Measurements from ENCODE around the gene PDE10A.

PDE10A gene

DNA sequence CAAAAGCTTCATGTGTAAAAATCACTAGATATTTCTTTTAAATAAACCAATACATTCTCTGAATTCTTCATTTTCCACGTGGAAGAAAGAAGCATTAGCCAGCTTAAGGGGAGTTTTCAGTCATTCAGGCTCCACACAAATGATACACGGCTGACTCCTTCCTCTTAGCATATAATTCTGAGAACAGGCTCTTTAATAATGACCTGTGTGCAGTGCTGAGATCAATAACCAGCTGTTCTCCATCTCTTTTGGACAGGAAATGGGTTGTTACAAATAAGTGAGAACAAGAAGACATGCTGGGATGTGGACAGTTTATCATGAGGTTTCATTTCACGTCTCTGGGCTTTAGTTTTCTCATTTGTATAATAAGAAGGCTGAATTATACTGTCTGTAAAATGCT is 206.8 kb downstream of the PDE10A start:
- TF ChIP-seq POLR2AphosphoS5 (IDR thresholded peaks at IDR 0.05; ENCODE audit: low read depth, low read length) = no peak
- no peak for TF ChIP-seq TAF1 (IDR thresholded peaks at IDR 0.05; ENCODE audit: borderline replicate concordance, insufficient read depth, low read length)
- TF ChIP-seq SIN3A (IDR thresholded peaks at IDR 0.05; ENCODE audit: borderline replicate concordance, insufficient read depth, low read length) = no peak
- TF ChIP-seq FOXP2 (optimal IDR thresholded peaks at IDR 0.05; ENCODE audit: borderline replicate concordance, extremely low read depth, extremely low read length, insufficient read depth) = no peak
- no peak for TF ChIP-seq REST (IDR thresholded peaks at IDR 0.05; ENCODE audit: insufficient read depth in 1 of 2, low read depth in 2 of 2, low read length in 2 of 2)

DNA sequence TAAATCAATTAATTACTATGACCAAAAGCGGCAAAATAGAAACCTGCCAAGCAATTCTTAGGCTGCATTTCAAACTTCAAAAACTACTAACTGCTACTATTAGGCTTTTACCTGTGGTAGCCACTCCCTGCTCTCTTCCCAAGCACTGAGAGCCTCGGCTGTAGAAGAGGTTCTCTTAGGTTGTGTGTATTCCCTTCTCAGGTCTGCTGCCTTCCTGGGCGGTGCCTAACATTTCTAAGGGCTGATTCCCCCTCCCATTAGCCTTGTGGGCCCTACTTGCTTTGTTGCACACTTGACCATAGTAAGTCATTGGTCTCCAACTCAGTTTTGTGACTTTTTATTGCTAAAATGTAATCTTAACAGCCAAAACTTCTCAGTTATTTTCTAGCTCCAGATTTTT is 207.6 kb downstream of the PDE10A start:
- TF ChIP-seq TAF1 (IDR thresholded peaks at IDR 0.05; ENCODE audit: borderline replicate concordance, insufficient read depth, low read length) (no peak), POLR2AphosphoS5 (IDR thresholded peaks at IDR 0.05; ENCODE audit: low read depth, low read length) (no peak), SIN3A (IDR thresholded peaks at IDR 0.05; ENCODE audit: borderline replicate concordance, insufficient read depth, low read length) (no peak), REST (IDR thresholded peaks at IDR 0.05; ENCODE audit: insufficient read depth in 1 of 2, low read depth in 2 of 2, low read length in 2 of 2) (no peak), FOXP2 (optimal IDR thresholded peaks at IDR 0.05; ENCODE audit: borderline replicate concordance, extremely low read depth, extremely low read length, insufficient read depth) (no peak)

- TF ChIP-seq TAF1 (IDR thresholded peaks at IDR 0.05; ENCODE audit: borderline replicate concordance, insufficient read depth, low read length) (no peak), FOXP2 (optimal IDR thresholded peaks at IDR 0.05; ENCODE audit: borderline replicate concordance, extremely low read depth, extremely low read length, insufficient read depth) (no peak), REST (IDR thresholded peaks at IDR 0.05; ENCODE audit: insufficient read depth in 1 of 2, low read depth in 2 of 2, low read length in 2 of 2) (no peak), POLR2AphosphoS5 (IDR thresholded peaks at IDR 0.05; ENCODE audit: low read depth, low read length) (no peak), SIN3A (IDR thresholded peaks at IDR 0.05; ENCODE audit: borderline replicate concordance, insufficient read depth, low read length) (no peak)
Observed at GRCh38 chr6:165453395-165453794, 209.6 kb downstream of the PDE10A start.

GRCh38 chr6:165451838-165452237 is 211.2 kb downstream of the PDE10A start:
- TF ChIP-seq SIN3A (IDR thresholded peaks at IDR 0.05; ENCODE audit: borderline replicate concordance, insufficient read depth, low read length) (no peak), REST (IDR thresholded peaks at IDR 0.05; ENCODE audit: insufficient read depth in 1 of 2, low read depth in 2 of 2, low read length in 2 of 2) (no peak), FOXP2 (optimal IDR thresholded peaks at IDR 0.05; ENCODE audit: borderline replicate concordance, extremely low read depth, extremely low read length, insufficient read depth) (no peak), POLR2AphosphoS5 (IDR thresholded peaks at IDR 0.05; ENCODE audit: low read depth, low read length) (no peak), TAF1 (IDR thresholded peaks at IDR 0.05; ENCODE audit: borderline replicate concordance, insufficient read depth, low read length) (no peak)

DNA sequence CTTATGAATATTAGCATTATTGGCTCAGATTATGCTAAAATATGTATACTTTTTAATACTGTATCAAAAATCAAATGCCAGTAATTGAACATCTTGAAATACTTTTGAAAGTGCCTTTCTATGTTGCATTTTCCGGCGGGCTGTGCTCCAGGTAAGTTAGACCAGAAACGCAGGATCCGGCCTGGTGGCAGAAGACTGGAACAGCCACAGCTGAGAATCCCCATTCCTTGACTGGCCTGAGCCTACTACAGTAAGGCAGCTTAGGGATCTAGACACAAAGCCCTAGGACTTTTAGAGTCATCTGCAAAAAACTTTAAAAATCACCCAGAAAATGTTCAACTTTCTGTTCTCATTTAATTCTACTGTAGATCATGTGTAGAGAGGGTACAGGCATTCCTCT is 214.8 kb downstream of the PDE10A start:
- TF ChIP-seq TAF1 (IDR thresholded peaks at IDR 0.05; ENCODE audit: borderline replicate concordance, insufficient read depth, low read length) (no peak), REST (IDR thresholded peaks at IDR 0.05; ENCODE audit: insufficient read depth in 1 of 2, low read depth in 2 of 2, low read length in 2 of 2) (no peak), POLR2AphosphoS5 (IDR thresholded peaks at IDR 0.05; ENCODE audit: low read depth, low read length) (no peak), FOXP2 (optimal IDR thresholded peaks at IDR 0.05; ENCODE audit: borderline replicate concordance, extremely low read depth, extremely low read length, insufficient read depth) (no peak), SIN3A (IDR thresholded peaks at IDR 0.05; ENCODE audit: borderline replicate concordance, insufficient read depth, low read length) (no peak)

All from PFSK-1 (cell line).